GM23248 (cell line): ENCODE results near the gene ARHGAP8.

ENCODE experiments used
- EZH2 ChIP-seq: fragments of 200-600 bp; sonication (generic); IDR thresholded peaks from 2 replicates; pipeline ENCODE4 v1.6.1; 2018; ENCODE audit warnings: antibody characterized with exemption, mild to moderate bottlenecking; ENCODE audit not compliant: insufficient read depth, poor library complexity, severe bottlenecking
- EZH2phosphoT487 ChIP-seq: fragments of 200-600 bp; sonication (generic); IDR thresholded peaks from 2 replicates; pipeline ENCODE4 v1.6.1; 2018; ENCODE audit warnings: antibody characterized with exemption, moderate library complexity, mild to moderate bottlenecking, low read depth; ENCODE audit not compliant: insufficient read depth

- TF ChIP-seq EZH2phosphoT487 (no peak), EZH2 (no peak)
These were observed 148.9 kb downstream of the ARHGAP8 start for GRCh38 chr22:44901301-44901700.
